H1 (cell line): ENCODE results near the gene BCAR1.

Experiments used
- CTCF ChIP-seq, 3 experiments: IDR thresholded peaks; 1 replicate in 2 of 3; 2 replicates in 1 of 3; pipeline versions ENCODE4 v1.5.1 to v1.6.1; 2011; ENCODE audit warnings: low read length in 3 of 3, mild to moderate bottlenecking in 3 of 3, inconsistent platforms in 2 of 3, low read depth in 1 of 3, moderate library complexity in 1 of 3; ENCODE audit not compliant: insufficient read depth in 1 of 3; ENCODE audit errors: control extremely low read depth in 1 of 3
- EP300 ChIP-seq, 2 experiments: IDR thresholded peaks; 1 replicate in 1 of 2; 2 replicates in 1 of 2; pipeline ENCODE4 v1.6.1; 2011 to 2012; ENCODE audit warnings: low read depth in 2 of 2, low read length in 2 of 2, mild to moderate bottlenecking in 2 of 2, borderline replicate concordance in 1 of 2, inconsistent platforms in 1 of 2, moderate library complexity in 1 of 2
- EZH2 ChIP-seq: fragments of 200-600 bp; sonication (generic); IDR thresholded peaks from 2 replicates; pipeline ENCODE4 v1.7.1; 2012; ENCODE audit warnings: low read depth, mild to moderate bottlenecking, moderate library complexity, low read length, inconsistent platforms; ENCODE audit not compliant: severe bottlenecking
- HDAC2 ChIP-seq, 2 experiments: fragments of 300-600 bp in 1 of 2; sonication (generic) in 1 of 2; IDR thresholded peaks; 2 replicates each; pipeline ENCODE4 v1.6.1; 2011 to 2012; ENCODE audit warnings: low read depth in 2 of 2, low read length in 2 of 2, mild to moderate bottlenecking in 2 of 2, moderate library complexity in 2 of 2, borderline replicate concordance in 1 of 2, inconsistent platforms in 1 of 2
- JUN ChIP-seq: IDR thresholded peaks from 2 replicates; pipeline ENCODE4 v1.6.1; 2011; ENCODE audit warnings: low read depth, mild to moderate bottlenecking, improper control_type of control experiment, low read length
- NANOG ChIP-seq: IDR thresholded peaks from 2 replicates; pipeline ENCODE4 v1.6.1; 2011; ENCODE audit warnings: low read length, low read depth, mild to moderate bottlenecking, inconsistent platforms; ENCODE audit not compliant: insufficient read depth, poor library complexity, severe bottlenecking
- POLR2A ChIP-seq, 2 experiments: IDR thresholded peaks; 1 replicate in 1 of 2; 2 replicates in 1 of 2; pipeline ENCODE4 v1.6.1; 2011; ENCODE audit warnings: low read depth in 2 of 2, low read length in 2 of 2, mild to moderate bottlenecking in 2 of 2; ENCODE audit errors: control extremely low read depth in 1 of 2
- RNF2 ChIP-seq: fragments of 200-900, 300-1000 bp; sonication (generic); IDR thresholded peaks from 2 replicates; pipeline ENCODE4 v1.7.1; 2016; ENCODE audit warnings: borderline replicate concordance, low read depth, mild to moderate bottlenecking, antibody characterized with exemption, low read length; ENCODE audit not compliant: poor library complexity, severe bottlenecking; ENCODE audit errors: missing control alignments
- SP2 ChIP-seq: IDR thresholded peaks from 2 replicates; pipeline ENCODE4 v1.6.1; 2012; ENCODE audit warnings: mild to moderate bottlenecking, low read length, inconsistent platforms
- USF2 ChIP-seq: IDR thresholded peaks from 2 replicates; pipeline ENCODE4 v1.6.1; 2011; ENCODE audit warnings: low read length, improper control_type of control experiment

GRCh38 chr16:75263291-75263962, 12.0 kb upstream of the BCAR1 start:
- TF ChIP-seq CTCF (IDR thresholded peaks at IDR 0.05; ENCODE audit: control extremely low read depth in 1 of 3, insufficient read depth in 1 of 3, low read depth in 1 of 3, low read length in 3 of 3) (no peak), EP300 (IDR thresholded peaks at IDR 0.05; ENCODE audit: borderline replicate concordance in 1 of 2, low read depth in 2 of 2, low read length in 2 of 2) (no peak), EZH2 (no peak), POLR2A (IDR thresholded peaks at IDR 0.05; ENCODE audit: control extremely low read depth in 1 of 2, low read depth in 2 of 2, low read length in 2 of 2) (no peak), RNF2 (no peak), NANOG (no peak), SP2 (no peak), USF2 (no peak), HDAC2 (IDR thresholded peaks at IDR 0.05; ENCODE audit: borderline replicate concordance in 1 of 2, low read depth in 2 of 2, low read length in 2 of 2) (no peak), JUN (no peak)
